ENCODE results near the gene DAB2IP.

- no peak for TF ChIP-seq CTCF (IDR thresholded peaks at IDR 0.05 in 2 of 3, conservative IDR thresholded peaks at IDR 0.05 in 1 of 3; ENCODE audit: borderline replicate concordance in 1 of 3, insufficient read depth in 1 of 3, low read depth in 2 of 3, low read length in 2 of 3)
- no peak for TF ChIP-seq REST (IDR thresholded peaks at IDR 0.05; ENCODE audit: low read depth)
- TF ChIP-seq ZFX (IDR thresholded peaks at IDR 0.05), result no peak
- TF ChIP-seq, protein P1, sequence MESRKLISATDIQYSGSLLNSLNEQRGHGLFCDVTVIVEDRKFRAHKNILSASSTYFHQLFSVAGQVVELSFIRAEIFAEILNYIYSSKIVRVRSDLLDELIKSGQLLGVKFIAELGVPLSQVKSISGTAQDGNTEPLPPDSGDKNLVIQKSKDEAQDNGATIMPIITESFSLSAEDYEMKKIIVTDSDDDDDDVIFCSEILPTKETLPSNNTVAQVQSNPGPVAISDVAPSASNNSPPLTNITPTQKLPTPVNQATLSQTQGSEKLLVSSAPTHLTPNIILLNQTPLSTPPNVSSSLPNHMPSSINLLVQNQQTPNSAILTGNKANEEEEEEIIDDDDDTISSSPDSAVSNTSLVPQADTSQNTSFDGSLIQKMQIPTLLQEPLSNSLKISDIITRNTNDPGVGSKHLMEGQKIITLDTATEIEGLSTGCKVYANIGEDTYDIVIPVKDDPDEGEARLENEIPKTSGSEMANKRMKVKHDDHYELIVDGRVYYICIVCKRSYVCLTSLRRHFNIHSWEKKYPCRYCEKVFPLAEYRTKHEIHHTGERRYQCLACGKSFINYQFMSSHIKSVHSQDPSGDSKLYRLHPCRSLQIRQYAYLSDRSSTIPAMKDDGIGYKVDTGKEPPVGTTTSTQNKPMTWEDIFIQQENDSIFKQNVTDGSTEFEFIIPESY (IDR thresholded peaks at IDR 0.05; ENCODE audit: extremely low read depth, insufficient replicate concordance, low read length), result no peak
- no peak for TF ChIP-seq JUND (IDR thresholded peaks at IDR 0.05)
- TF ChIP-seq ZNF274 (IDR thresholded peaks at IDR 0.05; ENCODE audit: low read depth, low read length), result no peak
- no peak for TF ChIP-seq POLR2AphosphoS5 (IDR thresholded peaks at IDR 0.05; ENCODE audit: low read depth, low read length)
- TF ChIP-seq RAD21 (IDR thresholded peaks at IDR 0.05; ENCODE audit: low read depth), result no peak
- TF ChIP-seq POLR2A (IDR thresholded peaks at IDR 0.05; ENCODE audit: borderline replicate concordance, extremely low read depth, insufficient read depth, insufficient read length), result no peak
- TF ChIP-seq EZH2phosphoT487 (IDR thresholded peaks at IDR 0.05; ENCODE audit: borderline replicate concordance), result no peak
- no peak for TF ChIP-seq SIN3A (IDR thresholded peaks at IDR 0.05; ENCODE audit: low read depth)
- no peak for TF ChIP-seq EGR1 (IDR thresholded peaks at IDR 0.05; ENCODE audit: low read depth)
- TF ChIP-seq EZH2 (IDR thresholded peaks at IDR 0.05), result no peak
- no peak for TF ChIP-seq FOSL1 (IDR thresholded peaks at IDR 0.05; ENCODE audit: low read depth)
These were observed 41.9 kb downstream of the DAB2IP start for GRCh38 chr9:121693388-121693670.

All from HCT116 (cell line).